Upper lobe of right lung (tissue), 1 donor: ENCODE measurements around the gene STARD8. TPM values are rescaled to one million over a fixed set of nuclear protein-coding genes. Genes with fewer than 3 reads are reported as not detected.

Source experiments
- ATAC-seq: fragments of 200-7000 bp; cut with Tn5 transposase; one replicate; pipeline ENCODE4 v1.9.1; 2020; ENCODE audit warnings: mild to moderate bottlenecking, moderate library complexity
- DNase-seq: peaks from one replicate; pipeline ENCODE4 v3.0.0-alpha.2; 2020
- H3K27ac ChIP-seq: fragments of 200-600 bp; one replicate; pipeline ENCODE4 v1.8.0; 2022
- H3K27me3 ChIP-seq: fragments of 200-600 bp; one replicate; pipeline ENCODE4 v1.8.0; 2022; ENCODE audit warnings: mild to moderate bottlenecking
- H3K36me3 ChIP-seq: fragments of 200-600 bp; one replicate; pipeline ENCODE4 v1.8.0; 2022
- H3K4me1 ChIP-seq: fragments of 200-600 bp; one replicate; pipeline ENCODE4 v1.8.0; 2022
- H3K4me3 ChIP-seq: fragments of 200-600 bp; one replicate; pipeline ENCODE4 v1.8.0; 2022; ENCODE audit warnings: mild to moderate bottlenecking
- H3K9me3 ChIP-seq: fragments of 200-600 bp; one replicate; pipeline ENCODE4 v1.8.0; 2022
- intact Hi-C: fragments of 100-400 bp; cut with DNase I; formaldehyde crosslinking; loops from one replicate; pipeline ENCODE4 v1.11.0; 2022
- total RNA-seq: library from RNA; stranded (reverse); fragmentation: NEBNext Ultra II Directional; extraction: Animal tissue kit (Norgen Biotek cat#: 25700); gene quantifications from one replicate; pipeline ENCODE4 v1.2.1, GENCODE V29; 2021
- TF ChIP-seq, protein P1 (sequence below): fragments of 200-600 bp; IDR thresholded peaks from one replicate; pipeline ENCODE4 v1.8.0; 2022; ENCODE audit warnings: antibody characterized with exemption
- donor health status: DM: no; HTN: yes; CAD: no; lungs with severe emphysema.

STARD8 gene
- total RNA-seq, 1 donor from 2014 or later = 39.4 TPM

DNA sequence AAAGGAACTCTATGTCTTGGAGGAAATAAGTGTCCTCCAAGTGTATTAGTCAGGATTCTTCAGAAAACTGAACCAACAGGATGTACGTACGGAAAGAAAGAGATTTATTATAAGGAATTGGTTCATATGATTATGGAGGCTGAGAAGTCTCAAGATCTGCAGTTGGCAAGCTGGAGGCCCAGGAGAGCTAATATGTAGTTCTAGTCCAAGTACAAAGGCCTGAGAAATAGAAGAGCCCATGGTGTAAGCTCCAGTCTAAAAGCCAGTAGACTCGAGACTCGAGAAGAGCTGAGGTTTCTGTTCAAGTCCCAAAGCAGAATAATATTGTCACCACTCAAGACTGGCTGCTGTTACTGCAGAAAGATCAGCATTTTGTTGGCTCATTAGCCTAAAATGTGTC is 116.0 kb downstream of the STARD8 start:
- H3K36me3 ChIP-seq = no peaks in the 10 kb centered on the region
- no peaks in the 10 kb centered on the region for H3K27me3 ChIP-seq
- intact Hi-C loops = no loop called here
- DNase-seq (no peak), ATAC-seq (no peak)
- H3K27ac ChIP-seq = no peak overlapping the region
- H3K4me1 ChIP-seq = no peaks in the 10 kb centered on the region
- no peak overlapping the region for H3K4me3 ChIP-seq
- H3K9me3 ChIP-seq = no peaks in the 10 kb centered on the region
- TF ChIP-seq, protein P1, sequence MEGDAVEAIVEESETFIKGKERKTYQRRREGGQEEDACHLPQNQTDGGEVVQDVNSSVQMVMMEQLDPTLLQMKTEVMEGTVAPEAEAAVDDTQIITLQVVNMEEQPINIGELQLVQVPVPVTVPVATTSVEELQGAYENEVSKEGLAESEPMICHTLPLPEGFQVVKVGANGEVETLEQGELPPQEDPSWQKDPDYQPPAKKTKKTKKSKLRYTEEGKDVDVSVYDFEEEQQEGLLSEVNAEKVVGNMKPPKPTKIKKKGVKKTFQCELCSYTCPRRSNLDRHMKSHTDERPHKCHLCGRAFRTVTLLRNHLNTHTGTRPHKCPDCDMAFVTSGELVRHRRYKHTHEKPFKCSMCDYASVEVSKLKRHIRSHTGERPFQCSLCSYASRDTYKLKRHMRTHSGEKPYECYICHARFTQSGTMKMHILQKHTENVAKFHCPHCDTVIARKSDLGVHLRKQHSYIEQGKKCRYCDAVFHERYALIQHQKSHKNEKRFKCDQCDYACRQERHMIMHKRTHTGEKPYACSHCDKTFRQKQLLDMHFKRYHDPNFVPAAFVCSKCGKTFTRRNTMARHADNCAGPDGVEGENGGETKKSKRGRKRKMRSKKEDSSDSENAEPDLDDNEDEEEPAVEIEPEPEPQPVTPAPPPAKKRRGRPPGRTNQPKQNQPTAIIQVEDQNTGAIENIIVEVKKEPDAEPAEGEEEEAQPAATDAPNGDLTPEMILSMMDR = no peak

Other genes starting within 250 kb of the STARD8 start
- gene OPHN1, start 214.2 kb upstream of the STARD8 start, total RNA-seq = 9.8 TPM
- gene YIPF6, start 148.6 kb upstream of the STARD8 start, total RNA-seq = 44.5 TPM
- gene EFNB1, start 181.4 kb downstream of the STARD8 start, total RNA-seq = 29.0 TPM